Muscle layer of colon (tissue), 2 donors: ENCODE results near the gene SV2B.

Experiments
- H3K27ac ChIP-seq: one replicate; pipeline ENCODE4 v1.7.0; 2013; ENCODE audit warnings: low read depth, mild to moderate bottlenecking, low read length, moderate library complexity
- H3K27me3 ChIP-seq, 2 donors: one replicate each; pipeline ENCODE4 v1.7.0; 2013; ENCODE audit warnings: low read length in 2 of 2, mild to moderate bottlenecking in 2 of 2; ENCODE audit not compliant: insufficient read depth in 2 of 2, control insufficient read depth in 1 of 2
- H3K36me3 ChIP-seq: one replicate; pipeline ENCODE4 v1.7.0; 2013; ENCODE audit warnings: mild to moderate bottlenecking, low read length; ENCODE audit not compliant: insufficient read depth
- H3K4me1 ChIP-seq: one replicate; pipeline ENCODE4 v1.7.0; 2013; ENCODE audit warnings: mild to moderate bottlenecking, low read length; ENCODE audit not compliant: insufficient read depth
- H3K4me3 ChIP-seq, 2 donors: one replicate each; pipeline ENCODE4 v1.7.0; 2013; ENCODE audit warnings: low read length in 2 of 2, low read depth in 1 of 2, mild to moderate bottlenecking in 1 of 2, moderate library complexity in 1 of 2
- H3K9ac ChIP-seq: one replicate; pipeline ENCODE4 v1.7.0; 2013; ENCODE audit warnings: low read length
- H3K9me3 ChIP-seq: one replicate; pipeline ENCODE4 v1.7.0; 2013; ENCODE audit warnings: mild to moderate bottlenecking, low read length
- donor health status: abdominal sarcoma.
- donor health status: Adenocarcinoma of cecum.

The SV2B gene

GRCh38 chr15:91165850-91166249 is 65.8 kb downstream of the SV2B start:
- Histone ChIP-seq H3K9ac (no peak overlapping the region), H3K9me3 (no peaks in the 10 kb centered on the region), H3K27me3 (no peaks in the 10 kb centered on the region), H3K4me1 (no peaks in the 10 kb centered on the region), H3K36me3 (no peaks in the 10 kb centered on the region), H3K4me3 (no peak overlapping the region), H3K27ac (no peak overlapping the region)

GRCh38 chr15:91168457-91168856 is 68.4 kb downstream of the SV2B start:
- H3K4me3 ChIP-seq: no peak overlapping the region
- no peaks in the 10 kb centered on the region for H3K36me3 ChIP-seq
- H3K27ac ChIP-seq: no peak overlapping the region
- H3K4me1 ChIP-seq: no peaks in the 10 kb centered on the region
- no peaks in the 10 kb centered on the region for H3K9me3 ChIP-seq
- no peak overlapping the region for H3K9ac ChIP-seq
- no peaks in the 10 kb centered on the region for H3K27me3 ChIP-seq

DNA sequence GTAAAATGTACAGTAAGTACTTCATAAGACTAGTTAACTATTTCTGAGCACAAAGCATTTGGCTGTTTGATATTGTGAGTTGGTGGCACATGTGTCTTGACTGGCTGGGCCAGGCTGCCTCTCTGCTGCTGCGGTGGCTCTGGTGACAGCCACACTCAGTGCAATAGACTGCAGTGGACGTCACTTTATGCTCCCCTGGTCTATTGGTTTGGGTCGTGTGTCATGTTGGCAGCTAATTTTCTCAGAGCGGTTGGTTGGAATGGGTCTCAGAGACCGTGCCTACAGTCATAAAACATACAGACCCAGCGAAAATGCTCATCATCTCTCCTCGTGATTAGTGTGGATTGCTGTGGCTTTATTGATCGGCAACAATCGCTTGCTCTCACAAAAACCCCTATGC is 71.3 kb downstream of the SV2B start:
- no peaks in the 10 kb centered on the region for H3K4me1 ChIP-seq

DNA sequence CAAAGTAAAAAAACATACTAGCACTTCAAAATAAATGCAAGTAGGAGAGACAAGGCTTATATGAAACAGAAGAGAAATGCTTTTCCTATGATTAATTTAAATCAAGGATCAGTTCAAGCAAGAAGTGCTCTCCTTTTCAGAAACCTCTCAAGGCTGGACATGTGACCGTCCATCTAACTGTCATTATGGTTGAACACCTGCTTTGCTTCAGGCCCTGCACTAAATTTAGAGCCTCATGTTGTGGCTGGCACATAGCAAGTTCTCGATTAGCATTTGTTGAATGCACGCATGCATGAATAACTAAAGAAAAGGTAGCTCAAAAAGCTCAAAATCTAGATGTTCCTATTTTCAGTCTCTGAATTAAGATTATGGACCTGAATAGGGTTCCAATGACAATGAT is 82.0 kb downstream of the SV2B start:
- Histone ChIP-seq H3K9ac (no peak overlapping the region), H3K36me3 (no peaks in the 10 kb centered on the region), H3K27ac (no peak overlapping the region), H3K4me1 (no peaks in the 10 kb centered on the region), H3K4me3 (no peak overlapping the region), H3K27me3 (no peaks in the 10 kb centered on the region), H3K9me3 (no peaks in the 10 kb centered on the region)

More for the DNA sequence above, 71.3 kb downstream of the SV2B start:
- Histone ChIP-seq H3K9ac (no peak overlapping the region), H3K9me3 (no peaks in the 10 kb centered on the region), H3K4me3 (no peak overlapping the region), H3K27ac (no peak overlapping the region), H3K27me3 (no peaks in the 10 kb centered on the region), H3K36me3 (no peaks in the 10 kb centered on the region)

DNA sequence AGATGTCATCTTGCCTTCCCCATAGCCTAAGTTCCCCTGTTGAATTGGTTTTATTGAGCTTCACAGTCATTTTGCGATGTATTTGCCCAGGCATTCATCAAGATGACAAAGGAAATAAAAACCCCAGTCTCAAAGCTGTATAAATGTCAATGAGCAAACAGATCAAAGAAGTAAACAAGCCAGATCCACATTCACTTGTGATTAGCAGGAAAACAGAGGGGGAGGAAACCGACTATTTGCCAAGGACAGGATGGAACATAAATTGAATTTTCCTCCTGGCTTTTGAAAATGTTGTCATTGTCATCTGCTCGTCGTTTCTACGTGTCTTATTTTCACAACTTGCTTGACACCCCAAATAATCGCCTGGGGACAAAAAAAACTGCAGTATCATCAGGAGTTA is 83.5 kb downstream of the SV2B start:
- H3K9ac ChIP-seq: no peak overlapping the region
- H3K9me3 ChIP-seq: no peaks in the 10 kb centered on the region
- no peak overlapping the region for H3K4me3 ChIP-seq
- H3K36me3 ChIP-seq: no peaks in the 10 kb centered on the region
- no peaks in the 10 kb centered on the region for H3K27me3 ChIP-seq
- no peak overlapping the region for H3K27ac ChIP-seq
- no peaks in the 10 kb centered on the region for H3K4me1 ChIP-seq

- no peak overlapping the region for H3K27ac ChIP-seq
- no peaks in the 10 kb centered on the region for H3K4me1 ChIP-seq
- H3K27me3 ChIP-seq: no peaks in the 10 kb centered on the region
- H3K9me3 ChIP-seq: no peaks in the 10 kb centered on the region
- H3K4me3 ChIP-seq: no peak overlapping the region
- H3K36me3 ChIP-seq: no peaks in the 10 kb centered on the region
- no peak overlapping the region for H3K9ac ChIP-seq
Measured at GRCh38 chr15:91184441-91184840, 84.4 kb downstream of the SV2B start.

GRCh38 chr15:91186904-91187656 is 87.0 kb downstream of the SV2B start:
- Histone ChIP-seq H3K27ac (no peak overlapping the region), H3K36me3 (no peaks in the 10 kb centered on the region), H3K4me3 (no peak overlapping the region), H3K27me3 (no peaks in the 10 kb centered on the region), H3K4me1 (no peaks in the 10 kb centered on the region), H3K9ac (no peak overlapping the region), H3K9me3 (no peaks in the 10 kb centered on the region)

GRCh38 chr15:91192285-91192684 is 92.2 kb downstream of the SV2B start:
- Histone ChIP-seq H3K9ac (no peak overlapping the region), H3K27ac (no peak overlapping the region), H3K4me3 (no peak overlapping the region), H3K36me3 (no peaks in the 10 kb centered on the region), H3K9me3 (no peaks in the 10 kb centered on the region), H3K27me3 (no peaks in the 10 kb centered on the region), H3K4me1 (no peaks in the 10 kb centered on the region)

GRCh38 chr15:91192690-91193377 is 92.8 kb downstream of the SV2B start:
- Histone ChIP-seq H3K27ac (no peak overlapping the region), H3K9ac (no peak overlapping the region), H3K9me3 (no peaks in the 10 kb centered on the region), H3K27me3 (no peaks in the 10 kb centered on the region), H3K36me3 (no peaks in the 10 kb centered on the region), H3K4me3 (no peak overlapping the region), H3K4me1 (no peaks in the 10 kb centered on the region)

DNA sequence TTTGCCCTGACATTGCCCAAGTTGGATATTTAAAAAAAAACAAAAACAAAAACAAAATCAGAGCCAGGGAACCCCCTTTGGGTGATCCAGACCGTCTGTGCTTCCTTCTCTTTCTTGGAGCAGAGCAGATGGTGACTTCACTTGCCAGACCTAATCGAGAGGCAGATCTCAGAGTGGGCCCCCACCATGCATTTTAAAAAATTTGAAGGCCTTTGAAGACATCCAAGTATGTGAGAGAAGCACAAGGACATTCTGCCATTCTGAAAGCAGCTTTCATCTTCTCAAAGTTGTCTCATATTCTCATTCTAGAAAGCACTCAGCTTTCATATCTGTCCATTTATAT is 93.3 kb downstream of the SV2B start:
- no peaks in the 10 kb centered on the region for H3K9me3 ChIP-seq
- no peaks in the 10 kb centered on the region for H3K36me3 ChIP-seq
- H3K27me3 ChIP-seq: no peaks in the 10 kb centered on the region
- no peaks in the 10 kb centered on the region for H3K4me1 ChIP-seq
- H3K27ac ChIP-seq: no peak overlapping the region
- no peak overlapping the region for H3K9ac ChIP-seq
- H3K4me3 ChIP-seq: no peak overlapping the region

- H3K9ac ChIP-seq: no peak overlapping the region
- no peaks in the 10 kb centered on the region for H3K9me3 ChIP-seq
- no peaks in the 10 kb centered on the region for H3K36me3 ChIP-seq
- H3K27ac ChIP-seq: no peak overlapping the region
- no peaks in the 10 kb centered on the region for H3K27me3 ChIP-seq
- H3K4me1 ChIP-seq: no peaks in the 10 kb centered on the region
- H3K4me3 ChIP-seq: no peak overlapping the region
Measured at GRCh38 chr15:91196127-91196526, 96.1 kb downstream of the SV2B start.

DNA sequence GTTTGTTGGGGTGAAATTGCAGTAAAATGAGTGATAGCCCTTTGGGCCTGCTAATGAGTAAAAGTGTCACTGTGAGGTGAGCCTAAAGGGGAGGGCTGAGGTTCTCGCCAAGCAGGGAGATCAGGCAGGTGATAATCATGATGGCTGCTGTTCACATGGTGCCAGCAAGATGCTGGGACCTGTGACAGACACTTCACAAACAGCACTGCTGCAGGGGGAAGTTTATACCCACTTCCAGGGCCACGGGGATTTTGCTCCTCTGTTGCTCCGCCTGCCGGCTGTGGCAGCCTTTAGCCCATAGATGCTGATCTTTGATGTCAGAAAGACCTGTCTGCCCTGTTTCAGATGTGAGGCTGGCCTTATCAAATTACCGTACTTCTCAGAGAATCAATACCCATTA is 96.7 kb downstream of the SV2B start:
- H3K4me1 ChIP-seq: no peaks in the 10 kb centered on the region
- no peaks in the 10 kb centered on the region for H3K9me3 ChIP-seq
- H3K36me3 ChIP-seq: no peaks in the 10 kb centered on the region
- H3K27ac ChIP-seq: no peak overlapping the region
- H3K27me3 ChIP-seq: no peaks in the 10 kb centered on the region
- no peak overlapping the region for H3K4me3 ChIP-seq
- H3K9ac ChIP-seq: no peak overlapping the region
